PC-3 (cell line): ENCODE results near the gene PRUNE2. TPM values are rescaled to one million over a fixed set of nuclear protein-coding genes. Genes with fewer than 3 reads are reported as not detected.

Experiments used
- ATAC-seq: fragments of 200-7000 bp; cut with Tn5 transposase; 2 replicates; pipeline ENCODE4 v1.9.1; 2020; ENCODE audit warnings: mild to moderate bottlenecking, moderate library complexity
- BruUV-seq: library from RNA; stranded (reverse); fragments of 400-500 nt; replicated peaks from 2 replicates; lab custom pipeline; 2021; lab: Mats Ljungman, UMichigan
- CTCF ChIA-PET: fragments of 300-600 bp; sonication (Branson Sonifier 250); formaldehyde crosslinking; loops from one replicate; lab custom pipeline; 2022; ENCODE audit warnings: antibody characterized with exemption; lab: Charles Lee
- POLR2A ChIA-PET: fragments of 300-600 bp; sonication (Branson Sonifier 250); formaldehyde crosslinking; loops from one replicate; lab custom pipeline; 2022; ENCODE audit warnings: antibody characterized with exemption; ENCODE audit not compliant: unreplicated experiment; lab: Charles Lee
- DNase-seq: peaks from one replicate; pipeline ENCODE4 v3.0.0-alpha.2; 2015
- H2AFZ ChIP-seq: fragments of 300-600 bp; sonication (generic); 2 replicates; pipeline ENCODE4 v1.6.0; 2016; ENCODE audit warnings: antibody characterized with exemption, low read length
- H3F3A ChIP-seq: fragments of 300-600 bp; sonication (generic); one replicate; pipeline ENCODE4 v1.6.0; 2017; ENCODE audit warnings: antibody characterized with exemption, low read length, control low read depth, mild to moderate bottlenecking; ENCODE audit not compliant: unreplicated experiment
- H3K27ac ChIP-seq: fragments of 300-600 bp; sonication (generic); 2 replicates; pipeline ENCODE4 v1.5.1; 2016; ENCODE audit warnings: mild to moderate bottlenecking, low read length
- H3K27me3 ChIP-seq: fragments of 300-600 bp; sonication (generic); 2 replicates; pipeline ENCODE4 v1.6.1; 2016; ENCODE audit warnings: low read length, mixed read lengths
- H3K36me3 ChIP-seq: fragments of 300-600 bp; sonication (generic); 2 replicates; pipeline ENCODE4 v1.6.1; 2016; ENCODE audit warnings: low read depth, mixed run types, low read length, mixed read lengths
- H3K4me1 ChIP-seq: fragments of 300-600 bp; sonication (generic); 2 replicates; pipeline ENCODE4 v1.5.1; 2016; ENCODE audit warnings: low read length; ENCODE audit not compliant: insufficient read depth
- H3K4me2 ChIP-seq: fragments of 300-600 bp; sonication (generic); 2 replicates; pipeline ENCODE4 v1.6.0; 2016; ENCODE audit warnings: low read length
- H3K4me3 ChIP-seq: fragments of 300-600 bp; sonication (generic); 2 replicates; pipeline ENCODE4 v1.5.1; 2016; ENCODE audit warnings: mild to moderate bottlenecking, low read length, mixed read lengths
- H3K79me2 ChIP-seq: fragments of 300-600 bp; sonication (generic); 2 replicates; pipeline ENCODE4 v1.6.1; 2017; ENCODE audit warnings: low read length, mixed read lengths
- H3K9ac ChIP-seq: fragments of 300-600 bp; sonication (generic); 2 replicates; pipeline ENCODE4 v1.6.0; 2016; ENCODE audit warnings: mild to moderate bottlenecking, low read length
- H3K9me2 ChIP-seq: fragments of 300-600 bp; sonication (generic); replicated peaks from 2 replicates; pipeline ENCODE4 v1.6.1; 2016; ENCODE audit warnings: mixed run types, low read length, mixed read lengths
- H3K9me3 ChIP-seq: fragments of 300-600 bp; sonication (generic); 2 replicates; pipeline ENCODE4 v1.6.1; 2016; ENCODE audit warnings: low read length, mixed read lengths
- H4K20me1 ChIP-seq: fragments of 300-600 bp; sonication (generic); 2 replicates; pipeline ENCODE4 v1.6.1; 2016; ENCODE audit warnings: low read length, mixed read lengths
- CTCF ChIP-seq: fragments of 300-600 bp; sonication (generic); conservative IDR thresholded peaks from 2 replicates; pipeline ENCODE4 v1.5.1; 2017; ENCODE audit warnings: antibody characterized with exemption, low read depth, mild to moderate bottlenecking, low read length
- EZH2 ChIP-seq: fragments of 300-600 bp; sonication (generic); IDR thresholded peaks from one replicate; pipeline ENCODE4 v1.6.1; 2017; ENCODE audit warnings: antibody characterized with exemption, mild to moderate bottlenecking, low read length; ENCODE audit not compliant: unreplicated experiment
- EZH2phosphoT487 ChIP-seq: fragments of 300-600 bp; sonication (generic); IDR thresholded peaks from 2 replicates; pipeline ENCODE4 v1.6.1; 2018; ENCODE audit warnings: mild to moderate bottlenecking, antibody characterized with exemption, low read length, borderline replicate concordance
- intact Hi-C: fragments of 100-400 bp; cut with micrococcal nuclease; formaldehyde crosslinking; loops from 2 replicates; pipeline ENCODE4 v1.9.0; 2023
- total RNA-seq: library from RNA; depleted of rRNA; stranded (reverse); fragments of >200 nt; gene quantifications from 2 replicates; pipeline ENCODE4 v1.2.3, GENCODE V29; 2014

PRUNE2 gene
- total RNA-seq, 1 experiment from 2014 or later = not detected

- TF ChIP-seq EZH2 (no peak), EZH2phosphoT487 (no peak), CTCF (no peak)
- ChIA-PET POLR2A (no interaction called here), CTCF (no interaction called here)
- BruUV-seq = no TSS peak
- H3K79me2 ChIP-seq = no peaks in the 10 kb centered on the region
- H3K4me1 ChIP-seq = no peaks in the 10 kb centered on the region
- H4K20me1 ChIP-seq = no peaks in the 10 kb centered on the region
- no peak overlapping the region for H3K4me3 ChIP-seq
- H3F3A ChIP-seq = no peaks in the 10 kb centered on the region
- peaks cover 16% of the 10 kb centered on the region; the same call in 1 of the 2 replicates for H3K27me3 ChIP-seq
- no peaks in the 10 kb centered on the region for H3K36me3 ChIP-seq
- no peaks in the 10 kb centered on the region for H3K9me3 ChIP-seq
- H2AFZ ChIP-seq = no peak overlapping the region
- no peak overlapping the region for H3K4me2 ChIP-seq
- H3K9ac ChIP-seq = no peak overlapping the region
- no peaks in the 10 kb centered on the region for H3K9me2 ChIP-seq
- ATAC-seq (no peak), DNase-seq (no peak)
- no peak overlapping the region for H3K27ac ChIP-seq
- intact Hi-C loops = no loop called here
These were observed 171.2 kb downstream of the PRUNE2 start for GRCh38 chr9:76734716-76735115.

GRCh38 chr9:76733096-76733495 lies 172.8 kb downstream of the PRUNE2 start:
- Histone ChIP-seq H3K27ac (no peak overlapping the region), H3K9ac (no peak overlapping the region), H3K4me1 (no peaks in the 10 kb centered on the region), H2AFZ (no peak overlapping the region), H3K27me3 (peaks cover 3% of the 10 kb centered on the region; the same call in 1 of the 2 replicates), H3K79me2 (no peaks in the 10 kb centered on the region), H3K36me3 (no peaks in the 10 kb centered on the region), H3K4me3 (no peak overlapping the region), H3F3A (no peaks in the 10 kb centered on the region), H3K9me3 (no peaks in the 10 kb centered on the region), H3K9me2 (no peaks in the 10 kb centered on the region), H3K4me2 (no peak overlapping the region), H4K20me1 (no peaks in the 10 kb centered on the region)
- TF ChIP-seq EZH2phosphoT487 (no peak), CTCF (no peak), EZH2 (no peak)
- no TSS peak for BruUV-seq
- POLR2A ChIA-PET = no interaction called here
- ATAC-seq (no peak), DNase-seq (no peak)
- CTCF ChIA-PET = no interaction called here
- intact Hi-C loops = no loop called here

GRCh38 chr9:76732341-76732958 lies 173.5 kb downstream of the PRUNE2 start:
- H3K4me1 ChIP-seq = no peaks in the 10 kb centered on the region
- H3K9ac ChIP-seq = no peak overlapping the region
- H3K9me3 ChIP-seq = no peaks in the 10 kb centered on the region
- no peaks in the 10 kb centered on the region for H3K79me2 ChIP-seq
- ATAC-seq (no peak), DNase-seq (no peak)
- H3K27me3 ChIP-seq = no peaks in the 10 kb centered on the region
- ChIA-PET CTCF (no interaction called here), POLR2A (no interaction called here)
- intact Hi-C loops = no loop called here
- H3K4me3 ChIP-seq = no peak overlapping the region
- no peaks in the 10 kb centered on the region for H3F3A ChIP-seq
- H3K36me3 ChIP-seq = no peaks in the 10 kb centered on the region
- H3K9me2 ChIP-seq = no peaks in the 10 kb centered on the region
- TF ChIP-seq EZH2 = no peak
- no peak for TF ChIP-seq CTCF
- TF ChIP-seq EZH2phosphoT487 = no peak
- H3K27ac ChIP-seq = no peak overlapping the region
- no TSS peak for BruUV-seq
- H2AFZ ChIP-seq = no peak overlapping the region
- H4K20me1 ChIP-seq = no peaks in the 10 kb centered on the region
- no peak overlapping the region for H3K4me2 ChIP-seq
